ENCODE measurements around the gene PEX14.

DNA sequence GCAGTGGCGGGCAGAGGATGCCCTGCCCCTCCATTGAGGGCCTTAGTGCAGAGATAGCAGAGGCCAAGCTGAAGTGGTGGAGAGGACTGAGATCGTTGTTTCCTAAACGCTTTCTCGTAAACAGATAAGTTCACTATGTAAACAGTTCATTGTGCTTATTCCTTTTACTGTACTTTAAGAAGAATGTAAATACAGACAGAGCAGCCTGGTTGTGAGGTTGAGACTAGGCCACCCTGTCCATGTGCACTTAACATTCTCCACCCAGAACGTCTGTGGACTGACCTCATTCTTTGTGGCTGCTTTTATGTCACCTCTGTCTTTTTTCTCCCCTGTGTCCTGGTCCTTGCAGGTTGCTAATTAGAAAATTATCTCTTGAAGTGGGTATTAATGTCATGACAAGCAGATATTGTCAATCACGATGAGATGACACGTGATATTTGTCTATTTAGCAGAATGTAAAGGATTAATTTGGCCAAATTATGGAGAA is 36.0 kb upstream of the PEX14 start:
- TF ChIP-seq, protein P1, sequence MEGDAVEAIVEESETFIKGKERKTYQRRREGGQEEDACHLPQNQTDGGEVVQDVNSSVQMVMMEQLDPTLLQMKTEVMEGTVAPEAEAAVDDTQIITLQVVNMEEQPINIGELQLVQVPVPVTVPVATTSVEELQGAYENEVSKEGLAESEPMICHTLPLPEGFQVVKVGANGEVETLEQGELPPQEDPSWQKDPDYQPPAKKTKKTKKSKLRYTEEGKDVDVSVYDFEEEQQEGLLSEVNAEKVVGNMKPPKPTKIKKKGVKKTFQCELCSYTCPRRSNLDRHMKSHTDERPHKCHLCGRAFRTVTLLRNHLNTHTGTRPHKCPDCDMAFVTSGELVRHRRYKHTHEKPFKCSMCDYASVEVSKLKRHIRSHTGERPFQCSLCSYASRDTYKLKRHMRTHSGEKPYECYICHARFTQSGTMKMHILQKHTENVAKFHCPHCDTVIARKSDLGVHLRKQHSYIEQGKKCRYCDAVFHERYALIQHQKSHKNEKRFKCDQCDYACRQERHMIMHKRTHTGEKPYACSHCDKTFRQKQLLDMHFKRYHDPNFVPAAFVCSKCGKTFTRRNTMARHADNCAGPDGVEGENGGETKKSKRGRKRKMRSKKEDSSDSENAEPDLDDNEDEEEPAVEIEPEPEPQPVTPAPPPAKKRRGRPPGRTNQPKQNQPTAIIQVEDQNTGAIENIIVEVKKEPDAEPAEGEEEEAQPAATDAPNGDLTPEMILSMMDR (IDR thresholded peaks at IDR 0.05): no peak
- TF ChIP-seq POLR2A (IDR thresholded peaks at IDR 0.05): no peak
